Neuronal stem cell (in vitro differentiated cells): Measurements from ENCODE around the gene MAP3K15.

Experiments used
- DNase-seq: peaks from one replicate; pipeline ENCODE4 v3.0.0-alpha.2; 2013; ENCODE audit warnings: low spot score
- H2AFZ ChIP-seq: one replicate; pipeline ENCODE4 v1.6.1; 2013; ENCODE audit warnings: mild to moderate bottlenecking, low read length, inconsistent platforms
- H2AK5ac ChIP-seq: 2 replicates; pipeline ENCODE4 v1.6.1; 2013; ENCODE audit warnings: low read depth, mild to moderate bottlenecking, inconsistent platforms, low read length, moderate library complexity, mixed read lengths
- H2BK120ac ChIP-seq: 2 replicates; pipeline ENCODE4 v1.6.1; 2013; ENCODE audit warnings: low read depth, mild to moderate bottlenecking, inconsistent platforms, low read length, moderate library complexity, mixed read lengths
- H2BK12ac ChIP-seq: one replicate; pipeline ENCODE4 v1.6.1; 2013; ENCODE audit warnings: low read length, inconsistent platforms
- H2BK15ac ChIP-seq: 2 replicates; pipeline ENCODE4 v1.6.1; 2013; ENCODE audit warnings: mild to moderate bottlenecking, low read length, inconsistent platforms, mixed read lengths
- H2BK5ac ChIP-seq: one replicate; pipeline ENCODE4 v1.6.1; 2013; ENCODE audit warnings: inconsistent platforms, mild to moderate bottlenecking, low read length, moderate library complexity
- H3K14ac ChIP-seq: one replicate; pipeline ENCODE4 v1.6.1; 2013; ENCODE audit warnings: low read length, inconsistent platforms
- H3K18ac ChIP-seq: 2 replicates; pipeline ENCODE4 v1.6.1; 2013; ENCODE audit warnings: low read length, inconsistent platforms
- H3K23ac ChIP-seq: 2 replicates; pipeline ENCODE4 v1.6.1; 2013; ENCODE audit warnings: low read depth, mild to moderate bottlenecking, mixed read lengths, low read length, inconsistent platforms; ENCODE audit not compliant: poor library complexity
- H3K27ac ChIP-seq: replicated peaks from 3 replicates; pipeline ENCODE4 v1.5.1; 2013; ENCODE audit warnings: low read length, inconsistent platforms
- H3K27me3 ChIP-seq, 3 experiments: 2 replicates each; pipeline ENCODE4 v1.6.1; 2013; ENCODE audit warnings: low read length in 3 of 3, mild to moderate bottlenecking in 2 of 3, inconsistent platforms in 1 of 3, low read depth in 1 of 3, mixed read lengths in 1 of 3, moderate library complexity in 1 of 3; ENCODE audit not compliant: control insufficient read depth in 3 of 3, insufficient read depth in 3 of 3
- H3K36me3 ChIP-seq, 2 donors: replicated peaks in 1 of 2; 2 replicates each; pipeline ENCODE4 v1.6.1; 2013; ENCODE audit warnings: low read length in 2 of 2; ENCODE audit not compliant: control insufficient read depth in 2 of 2, insufficient read depth in 2 of 2
- H3K4ac ChIP-seq: 2 replicates; pipeline ENCODE4 v1.6.1; 2013; ENCODE audit warnings: inconsistent platforms, mild to moderate bottlenecking, low read length, moderate library complexity
- H3K4me1 ChIP-seq, 2 donors: 1 replicate in 1 of 2; 2 replicates in 1 of 2; pipeline ENCODE4 v1.6.1; 2013; ENCODE audit warnings: low read length in 2 of 2, low read depth in 1 of 2; ENCODE audit not compliant: control insufficient read depth in 2 of 2, insufficient read depth in 1 of 2
- H3K4me2 ChIP-seq: one replicate; pipeline ENCODE4 v1.6.1; 2013; ENCODE audit warnings: mild to moderate bottlenecking, low read length, inconsistent platforms; ENCODE audit not compliant: insufficient read depth, poor library complexity, severe bottlenecking
- H3K4me3 ChIP-seq, 2 donors: 2 replicates each; pipeline ENCODE4 v1.5.1; 2013; ENCODE audit warnings: low read length in 2 of 2, mild to moderate bottlenecking in 2 of 2, inconsistent platforms in 1 of 2, moderate library complexity in 1 of 2
- H3K79me1 ChIP-seq: one replicate; pipeline ENCODE4 v1.6.1; 2013; ENCODE audit warnings: low read depth, mild to moderate bottlenecking, inconsistent platforms, low read length, moderate library complexity
- H3K9ac ChIP-seq: one replicate; pipeline ENCODE4 v1.6.1; 2013; ENCODE audit warnings: mild to moderate bottlenecking, low read depth, low read length, inconsistent platforms; ENCODE audit not compliant: poor library complexity
- H3K9me3 ChIP-seq, 2 donors: replicated peaks in 1 of 2; 2 replicates each; pipeline versions ENCODE3 to v1.6.1; 2013; ENCODE audit warnings: low read length in 2 of 2, mild to moderate bottlenecking in 2 of 2, inconsistent platforms in 1 of 2, low read depth in 1 of 2, mixed read lengths in 1 of 2, moderate library complexity in 1 of 2; ENCODE audit not compliant: control insufficient read depth in 2 of 2, insufficient read depth in 1 of 2
- H4K8ac ChIP-seq: one replicate; pipeline ENCODE4 v1.6.1; 2013; ENCODE audit warnings: low read depth, mild to moderate bottlenecking, inconsistent platforms, low read length, moderate library complexity
- H4K91ac ChIP-seq: one replicate; pipeline ENCODE4 v1.6.1; 2013; ENCODE audit warnings: low read length, low read depth, mild to moderate bottlenecking, inconsistent platforms; ENCODE audit not compliant: poor library complexity
- WGBS, 2 donors: extraction: QIAGEN DNeasy Blood & Tissue Kit; methylation state at CpG; one replicate each; pipeline ENCODE4 v1.1.7; 2013; ENCODE audit warnings: missing lambda C conversion rate in 2 of 2, mixed read lengths in 1 of 2; ENCODE audit not compliant: insufficient read length in 2 of 2, insufficient replicate concordance in 1 of 2; ENCODE audit errors: extremely low coverage in 2 of 2; 5-methylcytosine and 5-hydroxymethylcytosine counted together

The MAP3K15 gene

DNA sequence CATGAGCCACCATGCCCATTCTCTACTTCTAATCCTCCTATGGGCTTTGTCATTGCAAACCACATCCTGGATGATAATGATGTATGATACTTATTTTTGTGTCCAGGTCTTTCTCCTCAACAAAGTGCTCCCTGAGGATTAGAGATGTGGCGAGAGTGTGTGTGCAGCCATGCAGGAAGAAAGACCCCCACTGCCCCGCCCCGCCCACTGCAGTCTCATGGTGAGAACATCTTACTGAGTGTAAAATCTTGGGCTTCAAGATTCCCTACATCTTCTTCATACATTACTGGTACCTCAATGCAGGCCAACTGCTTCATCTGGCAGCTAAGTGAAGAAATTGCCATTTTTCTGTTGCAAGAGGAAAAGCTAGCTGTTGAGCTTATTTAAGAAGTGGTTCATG lies 25.9 kb upstream of the MAP3K15 start:
- WGBS, 2 donors: no CpG with 5 or more reads among the region's 3 CpGs

DNA sequence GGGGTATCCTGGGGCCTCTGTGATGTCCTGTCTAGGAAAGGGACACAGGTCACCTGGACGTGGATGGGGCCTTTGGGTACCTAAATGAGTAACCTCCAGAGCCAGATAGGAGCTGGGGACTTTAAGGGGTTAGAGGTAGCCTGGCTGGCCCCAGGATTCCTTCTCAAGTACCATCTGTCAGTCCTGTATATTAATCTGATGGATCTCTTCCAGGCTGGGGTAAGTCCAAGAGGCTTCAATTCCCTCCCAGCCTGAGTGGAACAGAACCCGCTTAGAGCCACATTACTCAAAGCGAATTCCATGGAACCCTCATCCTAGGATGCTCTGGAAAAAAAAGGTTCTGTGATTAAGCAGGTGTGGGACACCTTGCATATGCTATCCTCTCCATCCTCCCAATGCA lies 24.8 kb upstream of the MAP3K15 start:
- Histone ChIP-seq H2BK5ac (no peak overlapping the region), H3K4me2 (no peak overlapping the region), H3K4ac (no peak overlapping the region), H3K27ac (no peak overlapping the region), H3K4me1 (peaks cover 0 to 2% of the 10 kb centered on the region in 2 donors), H2BK120ac (no peak overlapping the region), H2AK5ac (no peak overlapping the region), H4K91ac (no peak overlapping the region), H2BK12ac (no peak overlapping the region), H3K36me3 (no peaks in the 10 kb centered on the region), H4K8ac (no peak overlapping the region), H3K14ac (no peak overlapping the region), H3K18ac (no peak overlapping the region), H3K9ac (no peak overlapping the region), H3K27me3 (no peaks in the 10 kb centered on the region), H3K4me3 (no peak overlapping the region), H2BK15ac (no peak overlapping the region), H3K23ac (no peak overlapping the region), H3K9me3 (no peaks in the 10 kb centered on the region), H3K79me1 (no peaks in the 10 kb centered on the region), H2AFZ (no peak overlapping the region)
- WGBS, 2 donors: no CpG with 5 or more reads among the region's 3 CpGs
- DNase-seq: no peak

More for the DNA sequence above, 25.9 kb upstream of the MAP3K15 start:
- Histone ChIP-seq H3K18ac (no peak overlapping the region), H2BK5ac (peak overlapping the region; percentile 53), H2AK5ac (no peak overlapping the region), H4K91ac (no peak overlapping the region), H3K14ac (no peak overlapping the region), H3K4me2 (no peak overlapping the region), H3K79me1 (no peaks in the 10 kb centered on the region), H2BK15ac (no peak overlapping the region), H3K23ac (no peak overlapping the region), H4K8ac (no peak overlapping the region), H3K4me3 (no peak overlapping the region), H2AFZ (no peak overlapping the region), H2BK12ac (no peak overlapping the region), H3K4ac (no peak overlapping the region), H3K27ac (no peak overlapping the region), H3K27me3 (no peaks in the 10 kb centered on the region), H3K9me3 (no peaks in the 10 kb centered on the region), H3K4me1 (peaks cover 0 to 2% of the 10 kb centered on the region in 2 donors), H3K9ac (no peak overlapping the region), H2BK120ac (no peak overlapping the region), H3K36me3 (no peaks in the 10 kb centered on the region)
- DNase-seq: no peak

DNA sequence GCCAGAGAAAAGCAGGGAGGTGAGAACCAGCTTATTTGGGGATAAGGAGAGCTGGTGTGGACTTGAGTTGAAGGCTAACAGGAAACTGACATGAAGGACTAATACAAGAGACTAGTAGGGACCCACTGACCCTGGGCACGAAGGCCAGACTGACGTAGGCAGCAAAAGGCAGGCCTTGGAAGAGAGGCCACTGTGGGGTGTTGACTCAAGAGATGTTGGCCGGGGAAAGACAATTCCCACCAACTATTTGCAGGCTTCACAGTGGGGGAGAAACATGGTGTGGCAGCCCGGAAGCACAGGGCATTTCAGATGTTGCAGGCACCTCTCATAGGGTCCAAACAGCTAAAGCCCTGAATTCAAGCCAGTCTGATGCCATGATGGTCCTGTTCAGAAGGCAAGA lies 24.4 kb upstream of the MAP3K15 start:
- Histone ChIP-seq H3K27ac (no peak overlapping the region), H3K23ac (no peak overlapping the region)
- no CpG with 5 or more reads among the region's 4 CpGs for WGBS, 2 donors

DNA sequence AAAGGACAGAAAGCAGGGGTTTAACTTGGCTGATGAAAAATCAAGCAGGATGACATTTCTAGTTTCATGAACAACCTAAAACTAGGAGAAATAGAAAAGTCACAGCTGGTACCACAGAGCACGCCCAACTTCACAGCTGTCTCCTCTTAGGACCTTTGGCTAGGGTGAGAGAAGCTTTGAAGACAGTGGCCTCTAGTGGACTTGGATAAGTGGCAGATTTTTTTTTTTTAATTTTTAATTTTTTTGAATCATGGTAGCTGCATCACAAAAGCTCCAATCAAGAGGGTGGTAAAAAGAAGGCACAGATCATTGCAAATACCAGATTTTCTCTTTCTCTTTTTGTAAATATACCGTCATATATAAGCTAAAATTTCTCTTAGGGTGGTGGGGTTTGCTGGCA lies 20.2 kb upstream of the MAP3K15 start:
- DNase-seq: no peak

More for the DNA sequence above, 24.4 kb upstream of the MAP3K15 start:
- Histone ChIP-seq H3K4me3 (no peak overlapping the region), H3K79me1 (no peaks in the 10 kb centered on the region), H3K27me3 (no peaks in the 10 kb centered on the region), H3K36me3 (no peaks in the 10 kb centered on the region), H2BK120ac (no peak overlapping the region), H2BK15ac (no peak overlapping the region), H4K91ac (no peak overlapping the region), H3K14ac (no peak overlapping the region), H3K4ac (no peak overlapping the region), H3K18ac (no peak overlapping the region), H3K9ac (no peak overlapping the region), H3K4me1 (peaks cover 0 to 2% of the 10 kb centered on the region in 2 donors), H4K8ac (no peak overlapping the region), H2BK12ac (no peak overlapping the region), H2AFZ (no peak overlapping the region), H2BK5ac (no peak overlapping the region), H3K4me2 (no peak overlapping the region), H3K9me3 (no peaks in the 10 kb centered on the region), H2AK5ac (no peak overlapping the region)
- no peak for DNase-seq

More for the DNA sequence above, 20.2 kb upstream of the MAP3K15 start:
- H3K23ac ChIP-seq: no peak overlapping the region
- H2BK12ac ChIP-seq: no peak overlapping the region
- no peak overlapping the region for H3K27ac ChIP-seq
- no peaks in the 10 kb centered on the region for H3K9me3 ChIP-seq
- no peaks in the 10 kb centered on the region for H3K79me1 ChIP-seq
- H3K14ac ChIP-seq: no peak overlapping the region
- no peak overlapping the region for H3K4ac ChIP-seq
- H3K4me2 ChIP-seq: no peak overlapping the region
- H2AK5ac ChIP-seq: no peak overlapping the region
- no peak overlapping the region for H3K9ac ChIP-seq
- H3K27me3 ChIP-seq: no peaks in the 10 kb centered on the region
- H4K8ac ChIP-seq: no peak overlapping the region
- no peak overlapping the region for H3K18ac ChIP-seq
- no CpG with 5 or more reads among the region's 2 CpGs for WGBS, 2 donors
- H3K36me3 ChIP-seq: no peaks in the 10 kb centered on the region
- no peaks in the 10 kb centered on the region for H3K4me1 ChIP-seq
- H2BK15ac ChIP-seq: no peak overlapping the region
- no peak overlapping the region for H2BK120ac ChIP-seq
- no peak overlapping the region for H3K4me3 ChIP-seq
- H4K91ac ChIP-seq: no peak overlapping the region
- no peak overlapping the region for H2BK5ac ChIP-seq
- no peak overlapping the region for H2AFZ ChIP-seq
